ENCODE data around the gene TMEM62. TPM values are rescaled to one million over a fixed set of nuclear protein-coding genes. Genes with fewer than 3 reads are reported as not detected.

TMEM62 gene
- polyA plus RNA-seq, 1 donor from 2014 or later = 18.0 TPM

Other genes starting within 250 kb of the TMEM62 start
- gene TTBK2, start 212.8 kb upstream of the TMEM62 start, polyA plus RNA-seq = 9.9 TPM
- 14.2 TPM for gene UBR1, start 27.5 kb upstream of the TMEM62 start, polyA plus RNA-seq
- gene CCNDBP1, start 51.8 kb downstream of the TMEM62 start, polyA plus RNA-seq = 189 TPM
- gene EPB42, start 87.4 kb downstream of the TMEM62 start, polyA plus RNA-seq = not detected
- not detected for gene TGM5, start 133.3 kb downstream of the TMEM62 start, polyA plus RNA-seq
- not detected for gene TGM7, start 168.7 kb downstream of the TMEM62 start, polyA plus RNA-seq
- gene LCMT2, start 197.0 kb downstream of the TMEM62 start, polyA plus RNA-seq = 2.8 TPM
- gene ZSCAN29, start 237.5 kb downstream of the TMEM62 start, polyA plus RNA-seq = 8.2 TPM
- 19.8 TPM for gene TUBGCP4, start 237.5 kb downstream of the TMEM62 start, polyA plus RNA-seq

Measured in IgD-negative memory B cell (primary cell).